Astrocyte (in vitro differentiated cells and primary cell): ENCODE results near the gene NCOA7. TPM values are rescaled to one million over a fixed set of nuclear protein-coding genes. Genes with fewer than 3 reads are reported as not detected.
A peak's percentile ranks its signal among the peaks of the same experiment; 100 is the strongest.
"Not testable (repeated sequence)": the region's sequence is repeated elsewhere in the genome, so short reads cannot be mapped to it uniquely, and the experiment has no call there.

Experiments
- DNase-seq: peaks from one replicate; pipeline ENCODE4 v3.0.0-alpha.2; 2010; ENCODE audit warnings: low read depth
- FAIRE-seq: peaks from 2 replicates; lab custom pipeline; 2011; peaks lifted over from hg19 to GRCh38; lab: Jason Lieb, UNC
- H2AFZ ChIP-seq: 2 replicates; pipeline ENCODE4 v1.6.0; 2012; ENCODE audit warnings: low read depth, low read length, inconsistent platforms
- H3K27ac ChIP-seq: 2 replicates; pipeline ENCODE4 v1.5.1; 2011; ENCODE audit warnings: low read depth, low read length, inconsistent platforms
- H3K27me3 ChIP-seq: 2 replicates; pipeline ENCODE4 v1.6.0; 2011; ENCODE audit warnings: low read length, inconsistent platforms; ENCODE audit not compliant: insufficient read depth
- H3K36me3 ChIP-seq: 2 replicates; pipeline ENCODE4 v1.5.1; 2011; ENCODE audit warnings: low read length, inconsistent platforms; ENCODE audit not compliant: insufficient read depth
- H3K4me1 ChIP-seq: 2 replicates; pipeline ENCODE4 v1.5.1; 2011; ENCODE audit warnings: low read length, inconsistent platforms; ENCODE audit not compliant: insufficient read depth
- H3K4me2 ChIP-seq: 2 replicates; pipeline ENCODE4 v1.6.0; 2012; ENCODE audit warnings: low read length, inconsistent platforms
- H3K4me3 ChIP-seq: 2 replicates; pipeline ENCODE4 v1.5.1; 2011; ENCODE audit warnings: low read depth, mild to moderate bottlenecking, low read length, inconsistent platforms; ENCODE audit not compliant: insufficient read depth
- H3K79me2 ChIP-seq: 2 replicates; pipeline ENCODE4 v1.6.0; 2012; ENCODE audit warnings: mild to moderate bottlenecking, low read length, inconsistent platforms; ENCODE audit not compliant: insufficient read depth
- H3K9ac ChIP-seq: 2 replicates; pipeline ENCODE4 v1.6.0; 2012; ENCODE audit warnings: mild to moderate bottlenecking, low read length, inconsistent platforms
- H3K9me3 ChIP-seq: 2 replicates; pipeline ENCODE4 v1.5.1; 2012; ENCODE audit warnings: low read depth, mild to moderate bottlenecking, low read length, inconsistent platforms; ENCODE audit not compliant: insufficient read depth
- H4K20me1 ChIP-seq: 2 replicates; pipeline ENCODE4 v1.6.0; 2012; ENCODE audit warnings: low read length, inconsistent platforms; ENCODE audit not compliant: insufficient read depth
- H3K27ac Mint-ChIP-seq: one replicate; pipeline ENCODE4 v1.8.0; 2021; ENCODE audit warnings: mild to moderate bottlenecking, mixed read lengths; ENCODE audit not compliant: unreplicated experiment
- H3K27me3 Mint-ChIP-seq: one replicate; pipeline ENCODE4 v1.8.0; 2021; ENCODE audit warnings: low read depth, mixed read lengths; ENCODE audit not compliant: unreplicated experiment
- H3K36me3 Mint-ChIP-seq: one replicate; pipeline ENCODE4 v1.8.0; 2021; ENCODE audit warnings: low read depth, mixed read lengths; ENCODE audit not compliant: unreplicated experiment
- H3K4me1 Mint-ChIP-seq: one replicate; pipeline ENCODE4 v1.8.0; 2021; ENCODE audit warnings: low read depth, mixed read lengths; ENCODE audit not compliant: unreplicated experiment
- H3K4me3 Mint-ChIP-seq: one replicate; pipeline ENCODE4 v1.8.0; 2021; ENCODE audit warnings: mild to moderate bottlenecking, moderate library complexity, mixed read lengths; ENCODE audit not compliant: unreplicated experiment
- H3K9me3 Mint-ChIP-seq: one replicate; pipeline ENCODE4 v1.8.0; 2021; ENCODE audit warnings: mild to moderate bottlenecking, mixed read lengths; ENCODE audit not compliant: unreplicated experiment
- EZH2 ChIP-seq: IDR thresholded peaks from 2 replicates; pipeline ENCODE4 v1.6.1; 2012; ENCODE audit warnings: mild to moderate bottlenecking, low read length, inconsistent platforms; ENCODE audit not compliant: insufficient read depth
- total RNA-seq: library from RNA; stranded (reverse); gene quantifications from 2 replicates; pipeline ENCODE4 v1.2.1, GENCODE V29; 2021
- TF ChIP-seq, protein P1 (sequence below): IDR thresholded peaks from 2 replicates; pipeline ENCODE4 v1.5.1; 2011; ENCODE audit warnings: low read depth, mild to moderate bottlenecking, inconsistent platforms, low read length, moderate library complexity; ENCODE audit not compliant: insufficient read depth

The NCOA7 gene
- total RNA-seq, 1 donor from 2014 or later: 26.0 TPM

DNA sequence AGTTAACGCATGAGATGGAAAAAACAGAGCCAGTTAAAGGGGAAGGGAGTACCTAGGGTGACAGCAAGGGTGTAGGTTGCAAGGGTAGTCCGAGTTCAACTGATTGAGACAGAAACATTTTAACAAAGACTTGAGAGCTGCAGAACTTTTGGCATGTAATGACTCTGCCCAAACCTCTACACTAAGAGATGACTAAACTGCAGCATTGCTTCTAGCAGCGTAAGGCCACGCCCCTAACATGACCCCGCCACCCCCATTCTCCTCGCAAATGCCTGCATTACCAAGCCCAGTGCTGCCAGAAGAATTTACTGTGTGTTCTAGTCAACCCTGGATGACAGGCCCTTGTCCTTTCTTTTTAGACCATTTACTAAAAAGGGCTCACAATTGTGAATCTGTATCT lies 159.5 kb downstream of the NCOA7 start:
- Mint-ChIP-seq H3K4me1 (peaks cover 16% of the 10 kb centered on the region), H3K9me3 (no peaks in the 10 kb centered on the region), H3K27ac (no peak overlapping the region), H3K27me3 (no peaks in the 10 kb centered on the region), H3K4me3 (no peak overlapping the region), H3K36me3 (no peaks in the 10 kb centered on the region)
- Histone ChIP-seq H3K27ac (no peak overlapping the region), H3K9ac (no peak overlapping the region), H4K20me1 (no peaks in the 10 kb centered on the region), H3K4me3 (no peak overlapping the region), H3K36me3 (no peaks in the 10 kb centered on the region), H3K4me2 (no peak overlapping the region), H3K9me3 (no peaks in the 10 kb centered on the region), H3K27me3 (peaks cover 2% of the 10 kb centered on the region), H3K4me1 (peaks cover 19% of the 10 kb centered on the region), H3K79me2 (no peaks in the 10 kb centered on the region), H2AFZ (no peak overlapping the region)
- no peak for FAIRE-seq
- peak; percentile 75 for DNase-seq
- TF ChIP-seq EZH2: no peak
- TF ChIP-seq, protein P1, sequence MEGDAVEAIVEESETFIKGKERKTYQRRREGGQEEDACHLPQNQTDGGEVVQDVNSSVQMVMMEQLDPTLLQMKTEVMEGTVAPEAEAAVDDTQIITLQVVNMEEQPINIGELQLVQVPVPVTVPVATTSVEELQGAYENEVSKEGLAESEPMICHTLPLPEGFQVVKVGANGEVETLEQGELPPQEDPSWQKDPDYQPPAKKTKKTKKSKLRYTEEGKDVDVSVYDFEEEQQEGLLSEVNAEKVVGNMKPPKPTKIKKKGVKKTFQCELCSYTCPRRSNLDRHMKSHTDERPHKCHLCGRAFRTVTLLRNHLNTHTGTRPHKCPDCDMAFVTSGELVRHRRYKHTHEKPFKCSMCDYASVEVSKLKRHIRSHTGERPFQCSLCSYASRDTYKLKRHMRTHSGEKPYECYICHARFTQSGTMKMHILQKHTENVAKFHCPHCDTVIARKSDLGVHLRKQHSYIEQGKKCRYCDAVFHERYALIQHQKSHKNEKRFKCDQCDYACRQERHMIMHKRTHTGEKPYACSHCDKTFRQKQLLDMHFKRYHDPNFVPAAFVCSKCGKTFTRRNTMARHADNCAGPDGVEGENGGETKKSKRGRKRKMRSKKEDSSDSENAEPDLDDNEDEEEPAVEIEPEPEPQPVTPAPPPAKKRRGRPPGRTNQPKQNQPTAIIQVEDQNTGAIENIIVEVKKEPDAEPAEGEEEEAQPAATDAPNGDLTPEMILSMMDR: no peak

DNA sequence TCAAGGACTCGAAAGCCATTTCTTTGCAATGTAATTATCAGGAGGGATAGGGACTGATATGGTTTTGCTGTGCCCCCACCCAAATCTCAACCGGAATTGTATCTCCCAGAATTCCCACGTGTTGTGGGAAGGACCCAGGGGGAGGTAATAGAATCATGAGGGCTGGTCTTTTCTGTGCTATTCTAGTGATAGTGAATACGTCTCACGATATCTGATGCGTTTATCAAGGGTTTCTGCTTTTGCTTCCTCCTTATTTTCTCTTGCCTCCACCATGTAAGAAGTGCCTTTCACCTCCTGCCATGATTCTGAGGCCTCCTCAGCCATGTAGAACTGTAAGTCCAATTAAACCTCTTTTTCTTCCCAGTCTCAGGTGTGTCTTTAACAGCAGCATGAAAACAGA lies 160.0 kb downstream of the NCOA7 start:
- H3K4me3 ChIP-seq, H3K36me3 Mint-ChIP-seq, H3K4me2 ChIP-seq, H3K27ac ChIP-seq, H3K36me3 ChIP-seq, H2AFZ ChIP-seq, H3K9me3 ChIP-seq, H3K27me3 ChIP-seq, H3K9ac ChIP-seq, H3K27ac Mint-ChIP-seq, H3K79me2 ChIP-seq, DNase-seq, FAIRE-seq, H3K27me3 Mint-ChIP-seq, H4K20me1 ChIP-seq, H3K4me3 Mint-ChIP-seq, H3K9me3 Mint-ChIP-seq: not testable (repeated sequence)
- H3K4me1 ChIP-seq: peaks cover 15% of the 10 kb centered on the region
- peaks cover 12% of the 10 kb centered on the region for H3K4me1 Mint-ChIP-seq

DNA sequence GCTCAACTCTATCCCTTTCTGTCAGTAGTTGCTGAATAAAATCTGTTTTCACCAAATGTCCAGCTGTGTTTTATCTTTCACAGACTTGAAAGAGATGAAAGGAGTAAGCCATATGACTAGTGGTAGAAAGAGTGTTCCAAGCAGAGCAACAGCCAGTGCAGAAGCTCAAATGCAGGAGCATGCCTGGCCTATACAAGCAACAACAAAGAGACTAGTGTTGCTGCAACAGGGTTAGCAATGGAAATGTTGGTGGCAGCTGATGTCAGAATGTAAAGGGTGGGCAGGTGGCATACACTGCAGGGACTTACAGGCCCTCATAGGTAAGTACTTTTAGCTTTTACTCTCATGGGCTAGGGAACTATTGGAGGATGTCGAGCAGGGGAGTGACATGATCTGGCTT lies 160.6 kb downstream of the NCOA7 start:
- Histone ChIP-seq H3K4me1 (peaks cover 14% of the 10 kb centered on the region), H3K4me3 (no peak overlapping the region), H3K9ac (no peak overlapping the region), H4K20me1 (no peaks in the 10 kb centered on the region), H2AFZ (no peak overlapping the region), H3K4me2 (no peak overlapping the region), H3K27me3 (peaks cover 2% of the 10 kb centered on the region), H3K36me3 (no peaks in the 10 kb centered on the region), H3K27ac (no peak overlapping the region), H3K79me2 (no peaks in the 10 kb centered on the region), H3K9me3 (no peaks in the 10 kb centered on the region)
- H3K4me1 Mint-ChIP-seq: peaks cover 6% of the 10 kb centered on the region
- no peak overlapping the region for H3K27ac Mint-ChIP-seq
- H3K9me3 Mint-ChIP-seq: no peaks in the 10 kb centered on the region
- TF ChIP-seq EZH2: no peak
- TF ChIP-seq, protein P1: no peak
- no peaks in the 10 kb centered on the region for H3K27me3 Mint-ChIP-seq
- DNase-seq (no peak), FAIRE-seq (no peak)
- no peaks in the 10 kb centered on the region for H3K36me3 Mint-ChIP-seq
- no peak overlapping the region for H3K4me3 Mint-ChIP-seq
